ENCODE measurements around the gene PPP1R14C.

GRCh38 chr6:150253489-150253888 lies 110.6 kb downstream of the PPP1R14C start:
- no peak for TF ChIP-seq CTCF (conservative IDR thresholded peaks at IDR 0.05)
- no peak for TF ChIP-seq EZH2 (IDR thresholded peaks at IDR 0.05; ENCODE audit: low read depth)

Data from PC-9 (cell line).